Activated CD4-positive, CD25-positive, alpha-beta regulatory T cell treated with anti-CD3 and anti-CD28 coated beads, Interleukin-2, amount 50 U/mL, for 16 hours (primary cell): Measurements from ENCODE around the gene BCL2.

Experiments
- DNase-seq: peaks from one replicate; pipeline ENCODE4 v3.0.0-alpha.2; 2020; ENCODE audit warnings: low read depth, low spot score

BCL2 gene

GRCh38 chr18:63182310-63182772, 137.2 kb downstream of the BCL2 start:
- DNase-seq = no peak

- DNase-seq = no peak
Measured at GRCh38 chr18:63181706-63182309, 137.8 kb downstream of the BCL2 start.

GRCh38 chr18:63180971-63181376, 138.6 kb downstream of the BCL2 start:
- DNase-seq = no peak

GRCh38 chr18:63180321-63180720, 139.2 kb downstream of the BCL2 start:
- DNase-seq = no peak

GRCh38 chr18:63179422-63179821, 140.1 kb downstream of the BCL2 start:
- DNase-seq = no peak

- no peak for DNase-seq
Measured at GRCh38 chr18:63178971-63179370, 140.6 kb downstream of the BCL2 start.

- no peak for DNase-seq
Measured at GRCh38 chr18:63177919-63178821, 141.4 kb downstream of the BCL2 start.

GRCh38 chr18:63177259-63177658, 142.3 kb downstream of the BCL2 start:
- no peak for DNase-seq

- no peak for DNase-seq
Measured at GRCh38 chr18:63175264-63175663, 144.3 kb downstream of the BCL2 start.

GRCh38 chr18:63173983-63174382, 145.6 kb downstream of the BCL2 start:
- no peak for DNase-seq

- DNase-seq = no peak
Measured at GRCh38 chr18:63169853-63170252, 149.7 kb downstream of the BCL2 start.

- DNase-seq = no peak
Measured at GRCh38 chr18:63168287-63168686, 151.3 kb downstream of the BCL2 start.

- DNase-seq = no peak
Measured at GRCh38 chr18:63166142-63166541, 153.4 kb downstream of the BCL2 start.

GRCh38 chr18:63164396-63164795, 155.2 kb downstream of the BCL2 start:
- no peak for DNase-seq

GRCh38 chr18:63162271-63163014, 157.1 kb downstream of the BCL2 start:
- no peak for DNase-seq

GRCh38 chr18:63161761-63162195, 157.8 kb downstream of the BCL2 start:
- DNase-seq = peak; percentile 69

GRCh38 chr18:63161032-63161760, 158.4 kb downstream of the BCL2 start:
- DNase-seq = no peak

GRCh38 chr18:63160172-63160995, 159.2 kb downstream of the BCL2 start:
- no peak for DNase-seq

GRCh38 chr18:63159590-63159989, 160.0 kb downstream of the BCL2 start:
- DNase-seq = no peak

- no peak for DNase-seq
Measured at GRCh38 chr18:63158676-63159291, 160.8 kb downstream of the BCL2 start.
